ENCODE data around the gene CLP1.

CLP1 gene

GRCh38 chr11:57641011-57641807 lies 16.4 kb upstream of the CLP1 start:
- ChIA-PET CTCF (interaction anchor here (0.6 to 3.9 kb wide), 25 partner anchors 8 to 596 kb away, joined by 3 to 59 read pairs (median 4); partner anchors contain the start of genes SLC43A1, UBE2L6 and YPEL4), POLR2A (interaction anchor here (1.0 to 3.1 kb wide), 3 partner anchors 16 to 148 kb away, joined by 3 to 22 read pairs (median 4); partner anchors contain the start of genes CLP1 and UBE2L6)
- TF ChIP-seq FOXK2 (IDR thresholded peaks at IDR 0.05) (no peak), PKNOX1 (IDR thresholded peaks at IDR 0.05) (no peak), FOXM1 (IDR thresholded peaks at IDR 0.05; ENCODE audit: borderline replicate concordance) (no peak), SP1 (IDR thresholded peaks at IDR 0.05) (no peak), ZNF384 (IDR thresholded peaks at IDR 0.05) (no peak), SUZ12 (IDR thresholded peaks at IDR 0.05) (no peak), NFRKB (IDR thresholded peaks at IDR 0.05) (no peak), TARDBP (IDR thresholded peaks at IDR 0.05) (no peak), ARNT (IDR thresholded peaks at IDR 0.05) (no peak), L3MBTL2 (conservative IDR thresholded peaks at IDR 0.05) (no peak), CTBP1 (IDR thresholded peaks at IDR 0.05; ENCODE audit: borderline replicate concordance) (no peak), ELF4 (IDR thresholded peaks at IDR 0.05) (no peak)
- peak; percentile 49 for DNase-seq (ENCODE audit: extremely low spot score)

- CTCF ChIA-PET = interaction anchor here (0.7 to 3.0 kb wide), 11 partner anchors 8 to 298 kb away, joined by 3 to 36 read pairs (median 5); partner anchors contain the start of gene UBE2L6
- POLR2A ChIA-PET = interaction anchor here (1.0 to 1.4 kb wide), 3 partner anchors 74 to 298 kb away, joined by 3 to 8 read pairs (median 3); partner anchors contain the start of gene UBE2L6
- no peak for DNase-seq (ENCODE audit: extremely low spot score)
- TF ChIP-seq LEF1 (IDR thresholded peaks at IDR 0.05; ENCODE audit: borderline replicate concordance) (no peak), FOXA1 (IDR thresholded peaks at IDR 0.05) (no peak), ZNF384 (IDR thresholded peaks at IDR 0.05) (no peak)
These were observed 13.8 kb upstream of the CLP1 start for GRCh38 chr11:57643802-57644201.

GRCh38 chr11:57644748-57645688 lies 12.5 kb upstream of the CLP1 start:
- POLR2A ChIA-PET = interaction anchor here (1.1 to 1.4 kb wide), 2 partner anchors 77 to 299 kb away, joined by 3 to 8 read pairs; partner anchors contain the start of gene UBE2L6
- CTCF ChIA-PET = interaction anchor here (0.6 to 3.0 kb wide), 14 partner anchors 9 to 869 kb away, joined by 3 to 36 read pairs (median 4); partner anchors contain the start of gene UBE2L6
- TF ChIP-seq TARDBP (IDR thresholded peaks at IDR 0.05) = no peak
- TF ChIP-seq PKNOX1 (IDR thresholded peaks at IDR 0.05) = no peak
- no peak for TF ChIP-seq FOXA1 (IDR thresholded peaks at IDR 0.05)
- TF ChIP-seq SUZ12 (IDR thresholded peaks at IDR 0.05) = no peak
- no peak for TF ChIP-seq NFRKB (IDR thresholded peaks at IDR 0.05)
- TF ChIP-seq BHLHE40 (IDR thresholded peaks at IDR 0.05; ENCODE audit: borderline replicate concordance) = no peak
- TF ChIP-seq FOXM1 (IDR thresholded peaks at IDR 0.05; ENCODE audit: borderline replicate concordance) = no peak
- no peak for TF ChIP-seq FOXK2 (IDR thresholded peaks at IDR 0.05)
- peak; percentile 78 for DNase-seq (ENCODE audit: extremely low spot score)

- ChIA-PET POLR2A (no interaction called here), CTCF (no interaction called here)
- DNase-seq (ENCODE audit: extremely low spot score) = no peak
- TF ChIP-seq L3MBTL2 (conservative IDR thresholded peaks at IDR 0.05) (no peak), SP1 (IDR thresholded peaks at IDR 0.05) (no peak), PKNOX1 (IDR thresholded peaks at IDR 0.05) (no peak), FOXA1 (IDR thresholded peaks at IDR 0.05) (no peak), ARNT (IDR thresholded peaks at IDR 0.05) (no peak), LEF1 (IDR thresholded peaks at IDR 0.05; ENCODE audit: borderline replicate concordance) (no peak), FOXK2 (IDR thresholded peaks at IDR 0.05) (no peak), FOXM1 (IDR thresholded peaks at IDR 0.05; ENCODE audit: borderline replicate concordance) (no peak), ZNF384 (IDR thresholded peaks at IDR 0.05) (no peak), NFRKB (IDR thresholded peaks at IDR 0.05) (no peak), CTBP1 (IDR thresholded peaks at IDR 0.05; ENCODE audit: borderline replicate concordance) (no peak), TARDBP (IDR thresholded peaks at IDR 0.05) (no peak), HDGF (IDR thresholded peaks at IDR 0.05; ENCODE audit: borderline replicate concordance) (no peak), SUZ12 (IDR thresholded peaks at IDR 0.05) (no peak), ELF4 (IDR thresholded peaks at IDR 0.05) (no peak), BHLHE40 (IDR thresholded peaks at IDR 0.05; ENCODE audit: borderline replicate concordance) (no peak)
These were observed 11.9 kb upstream of the CLP1 start for GRCh38 chr11:57645689-57646085.

- TF ChIP-seq ZNF384 (IDR thresholded peaks at IDR 0.05) (no peak), NFRKB (IDR thresholded peaks at IDR 0.05) (no peak), CTBP1 (IDR thresholded peaks at IDR 0.05; ENCODE audit: borderline replicate concordance) (no peak), L3MBTL2 (conservative IDR thresholded peaks at IDR 0.05) (no peak), LEF1 (IDR thresholded peaks at IDR 0.05; ENCODE audit: borderline replicate concordance) (no peak), ARNT (IDR thresholded peaks at IDR 0.05) (no peak), PKNOX1 (IDR thresholded peaks at IDR 0.05) (no peak), FOXA1 (IDR thresholded peaks at IDR 0.05) (no peak), FOXM1 (IDR thresholded peaks at IDR 0.05; ENCODE audit: borderline replicate concordance) (no peak), HDGF (IDR thresholded peaks at IDR 0.05; ENCODE audit: borderline replicate concordance) (no peak), TARDBP (IDR thresholded peaks at IDR 0.05) (no peak), SP1 (IDR thresholded peaks at IDR 0.05) (no peak), SUZ12 (IDR thresholded peaks at IDR 0.05) (no peak), BHLHE40 (IDR thresholded peaks at IDR 0.05; ENCODE audit: borderline replicate concordance) (no peak), ELF4 (IDR thresholded peaks at IDR 0.05) (no peak), FOXK2 (IDR thresholded peaks at IDR 0.05) (no peak)
- POLR2A ChIA-PET = no interaction called here
- no peak for DNase-seq (ENCODE audit: extremely low spot score)
- CTCF ChIA-PET = no interaction called here
These were observed 11.3 kb upstream of the CLP1 start for GRCh38 chr11:57646194-57646798.
